ENCODE data around the gene XYLT1.
"Not testable (repeated sequence)": the region's sequence is repeated elsewhere in the genome, so short reads cannot be mapped to it uniquely, and the experiment has no call there.

Gene XYLT1

GRCh38 chr16:17331071-17331607 lies 139.6 kb downstream of the XYLT1 start:
- no peak for DNase-seq

GRCh38 chr16:17330044-17330443 lies 140.7 kb downstream of the XYLT1 start:
- DNase-seq, result no peak

- no peak for DNase-seq
These were observed 141.4 kb downstream of the XYLT1 start for GRCh38 chr16:17329391-17329790.

GRCh38 chr16:17328932-17329331 lies 141.8 kb downstream of the XYLT1 start:
- no peak for DNase-seq

- no peak for DNase-seq
These were observed 143.0 kb downstream of the XYLT1 start for GRCh38 chr16:17327664-17328335.

GRCh38 chr16:17325476-17326143 lies 145.2 kb downstream of the XYLT1 start:
- no peak for DNase-seq

- DNase-seq, result no peak
These were observed 146.3 kb downstream of the XYLT1 start for GRCh38 chr16:17324451-17324850.

- no peak for DNase-seq
These were observed 147.6 kb downstream of the XYLT1 start for GRCh38 chr16:17323171-17323570.

- DNase-seq, result peak; percentile 70 to 90 (median 78)
These were observed 148.9 kb downstream of the XYLT1 start for GRCh38 chr16:17321824-17322223.

GRCh38 chr16:17320009-17320408 lies 150.8 kb downstream of the XYLT1 start:
- DNase-seq, result no peak

GRCh38 chr16:17318238-17318637 lies 152.5 kb downstream of the XYLT1 start:
- DNase-seq, result peak; percentile 83 to 95 (median 92)

- no peak for DNase-seq
These were observed 154.8 kb downstream of the XYLT1 start for GRCh38 chr16:17316005-17316404.

- DNase-seq, result no peak
These were observed 156.8 kb downstream of the XYLT1 start for GRCh38 chr16:17313793-17314547.

GRCh38 chr16:17313085-17313611 lies 157.6 kb downstream of the XYLT1 start:
- no peak for DNase-seq

- no peak for DNase-seq
These were observed 158.6 kb downstream of the XYLT1 start for GRCh38 chr16:17312094-17312710.

GRCh38 chr16:17311333-17312093 lies 159.2 kb downstream of the XYLT1 start:
- DNase-seq, result peak in 2 of 4 experiments; percentile 23 to 32

GRCh38 chr16:17309510-17309909 lies 161.2 kb downstream of the XYLT1 start:
- no peak for DNase-seq

- no peak for DNase-seq
These were observed 162.6 kb downstream of the XYLT1 start for GRCh38 chr16:17308186-17308585.

GRCh38 chr16:17307504-17307903 lies 163.3 kb downstream of the XYLT1 start:
- no peak for DNase-seq

- no peak for DNase-seq
These were observed 164.0 kb downstream of the XYLT1 start for GRCh38 chr16:17306745-17307144.

GRCh38 chr16:17306211-17306610 lies 164.5 kb downstream of the XYLT1 start:
- not testable (repeated sequence) for DNase-seq

GRCh38 chr16:17305694-17306093 lies 165.1 kb downstream of the XYLT1 start:
- DNase-seq, result peak in 1 of 4 experiments; percentile 12
